Measurements from ENCODE around the gene NT5E.

Gene NT5E

DNA sequence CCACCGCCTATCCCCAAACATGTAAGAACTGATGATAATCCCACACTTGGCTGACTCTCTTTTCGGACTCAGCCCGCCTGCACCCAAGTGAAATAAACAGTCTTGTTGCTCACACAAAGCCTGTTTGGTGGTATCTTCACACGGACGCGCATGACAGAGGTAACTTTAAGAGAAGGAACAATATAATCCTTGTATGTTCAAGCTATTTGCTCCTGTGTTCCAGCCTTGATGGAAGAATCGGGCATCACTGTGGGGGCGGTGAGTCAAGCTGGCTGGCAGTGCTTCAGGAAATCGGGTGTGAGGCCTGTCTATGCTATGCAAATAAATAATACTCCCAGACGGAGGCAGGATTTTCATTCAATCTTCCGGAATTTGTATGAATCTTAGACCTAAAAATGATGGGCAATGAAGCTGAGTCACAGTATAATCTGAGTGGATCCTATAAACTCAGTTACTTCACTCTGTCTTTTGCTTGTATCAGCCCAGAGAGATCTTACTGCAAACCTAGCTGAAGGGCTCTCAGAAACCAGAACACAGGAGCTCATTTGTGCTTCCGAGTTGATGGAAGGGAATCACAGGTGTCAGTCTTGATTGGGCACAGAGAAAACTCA, 45.2 kb upstream of the NT5E start:
- TF ChIP-seq, protein P1, sequence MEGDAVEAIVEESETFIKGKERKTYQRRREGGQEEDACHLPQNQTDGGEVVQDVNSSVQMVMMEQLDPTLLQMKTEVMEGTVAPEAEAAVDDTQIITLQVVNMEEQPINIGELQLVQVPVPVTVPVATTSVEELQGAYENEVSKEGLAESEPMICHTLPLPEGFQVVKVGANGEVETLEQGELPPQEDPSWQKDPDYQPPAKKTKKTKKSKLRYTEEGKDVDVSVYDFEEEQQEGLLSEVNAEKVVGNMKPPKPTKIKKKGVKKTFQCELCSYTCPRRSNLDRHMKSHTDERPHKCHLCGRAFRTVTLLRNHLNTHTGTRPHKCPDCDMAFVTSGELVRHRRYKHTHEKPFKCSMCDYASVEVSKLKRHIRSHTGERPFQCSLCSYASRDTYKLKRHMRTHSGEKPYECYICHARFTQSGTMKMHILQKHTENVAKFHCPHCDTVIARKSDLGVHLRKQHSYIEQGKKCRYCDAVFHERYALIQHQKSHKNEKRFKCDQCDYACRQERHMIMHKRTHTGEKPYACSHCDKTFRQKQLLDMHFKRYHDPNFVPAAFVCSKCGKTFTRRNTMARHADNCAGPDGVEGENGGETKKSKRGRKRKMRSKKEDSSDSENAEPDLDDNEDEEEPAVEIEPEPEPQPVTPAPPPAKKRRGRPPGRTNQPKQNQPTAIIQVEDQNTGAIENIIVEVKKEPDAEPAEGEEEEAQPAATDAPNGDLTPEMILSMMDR (IDR thresholded peaks at IDR 0.05; ENCODE audit: control insufficient read depth, insufficient read depth, low read depth, low read length, missing control alignments) = no peak
- DNase-seq (ENCODE audit: low read depth) = peak; percentile 92
- no peak overlapping the region for H3K4me3 ChIP-seq (ENCODE audit: control insufficient read depth, low read depth, low read length)

DNA sequence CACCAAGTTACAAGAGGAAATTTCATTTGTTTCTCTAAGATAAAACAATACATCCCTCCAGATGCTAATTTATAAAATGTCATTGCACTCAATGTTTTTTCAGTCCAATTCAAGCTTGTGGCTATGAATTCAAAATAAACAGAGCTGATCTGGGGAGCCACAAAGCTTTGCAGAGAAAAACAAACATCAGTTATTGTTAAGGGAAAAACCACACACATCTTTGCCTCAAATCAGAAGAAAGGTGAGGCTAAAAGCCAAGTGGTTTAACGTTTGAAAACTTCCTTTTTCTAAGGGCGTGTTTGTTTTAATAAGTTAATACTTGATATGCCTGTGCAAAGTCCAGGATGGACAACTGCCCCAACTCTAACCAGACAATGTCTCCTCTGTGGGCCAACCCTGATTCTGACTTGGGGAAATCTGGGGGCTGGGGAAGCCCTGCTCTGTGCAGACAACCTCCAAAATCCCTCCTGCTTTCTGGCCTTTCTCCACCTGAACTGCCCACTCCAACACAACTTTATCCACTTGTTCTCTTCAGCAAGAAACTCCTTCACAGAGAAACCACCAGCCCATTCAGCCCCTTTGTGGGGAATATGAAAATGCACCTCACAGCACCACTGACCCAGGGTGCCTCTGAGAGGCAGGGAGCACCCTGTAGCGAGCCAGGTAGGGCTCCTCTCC, 44.6 kb upstream of the NT5E start:
- TF ChIP-seq, protein P1 (IDR thresholded peaks at IDR 0.05; ENCODE audit: control insufficient read depth, insufficient read depth, low read depth, low read length, missing control alignments) = no peak
- no peak for DNase-seq (ENCODE audit: low read depth)
- H3K4me3 ChIP-seq (ENCODE audit: control insufficient read depth, low read depth, low read length) = no peak overlapping the region

DNA sequence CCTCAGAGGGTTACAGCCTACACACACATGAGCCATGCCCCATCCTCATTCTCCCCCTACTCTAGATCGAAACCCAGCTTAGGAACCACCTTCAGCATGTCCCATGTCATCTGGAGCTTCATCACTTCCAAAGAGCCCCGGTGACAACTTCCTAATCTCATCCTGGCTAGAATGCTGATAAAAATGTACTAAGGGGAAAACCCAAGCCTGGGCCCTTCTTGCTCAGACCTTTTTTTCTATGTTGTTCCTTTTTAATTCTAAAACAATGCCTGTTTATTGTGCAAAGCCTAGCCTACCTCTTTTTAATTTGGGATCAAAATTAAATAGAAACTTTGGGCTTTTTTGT, 44.1 kb upstream of the NT5E start:
- TF ChIP-seq, protein P1 (IDR thresholded peaks at IDR 0.05; ENCODE audit: control insufficient read depth, insufficient read depth, low read depth, low read length, missing control alignments) = no peak
- H3K4me3 ChIP-seq (ENCODE audit: control insufficient read depth, low read depth, low read length) = no peak overlapping the region
- DNase-seq (ENCODE audit: low read depth) = no peak

DNA sequence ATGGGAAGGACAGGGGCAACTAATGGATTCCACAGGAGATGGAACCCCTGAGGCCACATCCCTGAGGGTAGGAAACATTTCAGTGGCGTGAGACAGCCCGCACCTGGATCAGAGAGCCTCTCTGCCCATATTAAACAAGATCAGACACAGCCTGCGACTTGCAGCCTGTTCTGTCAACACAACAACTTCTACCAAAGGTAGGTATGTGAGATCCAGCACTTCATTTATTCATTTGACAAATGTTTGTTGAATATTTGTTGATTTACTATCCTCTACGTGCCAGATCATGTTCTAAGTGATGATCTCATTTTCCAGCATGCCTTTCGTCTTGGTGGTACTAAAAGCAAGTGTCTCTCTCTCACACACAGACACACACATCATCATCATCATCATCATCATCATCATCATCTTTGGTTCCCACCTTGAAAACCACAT, 43.2 kb upstream of the NT5E start:
- no peak for DNase-seq (ENCODE audit: low read depth)
- no peak overlapping the region for H3K4me3 ChIP-seq (ENCODE audit: control insufficient read depth, low read depth, low read length)
- TF ChIP-seq, protein P1 (IDR thresholded peaks at IDR 0.05; ENCODE audit: control insufficient read depth, insufficient read depth, low read depth, low read length, missing control alignments) = no peak

DNA sequence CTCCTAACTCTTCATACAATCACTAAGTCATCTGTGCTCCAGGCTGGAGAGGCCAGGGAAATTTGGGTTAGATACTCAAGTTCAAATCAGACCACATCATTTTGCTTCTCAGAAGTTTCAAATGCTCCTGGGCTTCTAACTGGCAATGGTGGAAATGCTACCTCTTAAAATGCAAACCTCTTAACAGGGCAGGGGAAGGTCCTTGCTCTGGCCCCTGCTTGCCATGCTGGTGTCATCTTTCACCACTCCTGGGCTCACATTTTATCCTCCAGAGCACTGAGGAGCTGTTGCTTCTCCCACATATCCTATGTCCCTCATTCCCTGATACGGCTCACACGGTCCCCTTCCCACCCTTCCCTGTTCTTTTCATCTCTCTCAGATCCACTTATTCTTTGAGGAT, 41.8 kb upstream of the NT5E start:
- TF ChIP-seq, protein P1 (IDR thresholded peaks at IDR 0.05; ENCODE audit: control insufficient read depth, insufficient read depth, low read depth, low read length, missing control alignments) = no peak
- DNase-seq (ENCODE audit: low read depth) = no peak
- no peak overlapping the region for H3K4me3 ChIP-seq (ENCODE audit: control insufficient read depth, low read depth, low read length)

DNA sequence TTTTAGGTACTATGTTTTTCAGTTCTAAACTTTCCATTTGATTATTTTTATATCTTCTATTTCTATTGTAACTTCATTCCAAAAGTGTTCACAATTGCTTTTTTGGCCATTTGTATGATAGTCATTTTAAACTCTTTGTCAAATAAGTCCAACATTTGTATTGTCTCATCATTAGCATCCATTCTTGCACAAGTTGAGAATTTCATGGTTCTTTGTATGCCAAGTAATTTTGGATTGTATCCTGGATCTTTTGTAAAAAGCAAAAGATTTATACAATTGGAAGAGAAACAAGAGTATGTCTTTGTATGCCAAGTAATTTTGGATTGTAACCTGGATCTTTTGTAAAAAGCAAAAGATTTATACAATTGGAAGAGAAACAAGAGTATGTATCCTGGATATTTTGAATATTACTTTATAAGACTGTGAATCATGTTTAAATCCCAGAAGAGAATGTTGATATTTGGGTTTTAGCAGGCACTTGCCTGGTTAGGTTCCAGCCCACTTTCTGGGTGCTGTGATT, 36.9 kb upstream of the NT5E start:
- no peak overlapping the region for H3K4me3 ChIP-seq (ENCODE audit: control insufficient read depth, low read depth, low read length)
- no peak for DNase-seq (ENCODE audit: low read depth)
- TF ChIP-seq, protein P1 (IDR thresholded peaks at IDR 0.05; ENCODE audit: control insufficient read depth, insufficient read depth, low read depth, low read length, missing control alignments) = no peak
